Liver (tissue), 9 donors: ENCODE data around the gene PTH2. TPM values are rescaled to one million over a fixed set of nuclear protein-coding genes. Genes with fewer than 3 reads are reported as not detected.

Experiments
- DNase-seq: peaks from one replicate; pipeline ENCODE4 v3.0.0-alpha.2; 2017; ENCODE audit warnings: low spot score
- H3K27ac ChIP-seq, 2 donors: one replicate each; pipeline ENCODE4 v1.7.0; 2013; ENCODE audit warnings: inconsistent platforms in 2 of 2, low read length in 2 of 2, control low read depth in 1 of 2, low read depth in 1 of 2, mild to moderate bottlenecking in 1 of 2
- H3K27me3 ChIP-seq, 4 donors: one replicate each; pipeline versions ENCODE4 v1.6.1 to v1.7.0; 2013; ENCODE audit warnings: low read length in 3 of 4, inconsistent platforms in 1 of 4, mild to moderate bottlenecking in 1 of 4, moderate library complexity in 1 of 4; ENCODE audit not compliant: control insufficient read depth in 4 of 4, insufficient read depth in 4 of 4
- H3K36me3 ChIP-seq, 4 donors: one replicate each; pipeline versions ENCODE4 v1.6.1 to v1.7.0; 2013; ENCODE audit warnings: low read length in 3 of 4, mild to moderate bottlenecking in 3 of 4, low read depth in 1 of 4, moderate library complexity in 1 of 4; ENCODE audit not compliant: control insufficient read depth in 4 of 4, insufficient read depth in 3 of 4
- H3K4me1 ChIP-seq, 4 donors: one replicate each; pipeline versions ENCODE4 v1.6.1 to v1.7.0; 2013; ENCODE audit warnings: low read length in 3 of 4, mild to moderate bottlenecking in 3 of 4, moderate library complexity in 1 of 4; ENCODE audit not compliant: control insufficient read depth in 4 of 4, insufficient read depth in 4 of 4
- H3K4me3 ChIP-seq, 3 donors: one replicate each; pipeline versions ENCODE4 v1.6.1 to v1.7.0; 2013; ENCODE audit warnings: low read length in 3 of 3, control low read depth in 1 of 3, low read depth in 1 of 3, mild to moderate bottlenecking in 1 of 3
- H3K9ac ChIP-seq, 2 donors: one replicate each; pipeline ENCODE4 v1.7.0; 2013; ENCODE audit warnings: low read length in 2 of 2, mild to moderate bottlenecking in 2 of 2, moderate library complexity in 2 of 2, control low read depth in 1 of 2, low read depth in 1 of 2
- H3K9me3 ChIP-seq, 4 donors: one replicate each; pipeline versions ENCODE4 v1.6.1 to v1.7.0; 2013; ENCODE audit warnings: low read length in 3 of 4; ENCODE audit not compliant: control insufficient read depth in 4 of 4
- ATF3 ChIP-seq: IDR thresholded peaks from 2 replicates; pipeline ENCODE4 v1.6.1; 2016; ENCODE audit warnings: antibody characterized with exemption
- CTCF ChIP-seq: fragments of 150-350 bp; IDR thresholded peaks from 2 replicates; pipeline ENCODE4 v1.5.1; 2017; ENCODE audit warnings: improper control_type of control experiment, low read depth, low read length; ENCODE audit not compliant: missing input control
- EGR1 ChIP-seq, 2 donors: IDR thresholded peaks; 2 replicates each; pipeline ENCODE4 v1.6.1; 2016 to 2018; ENCODE audit warnings: antibody characterized with exemption in 2 of 2, low read depth in 2 of 2
- FOXA1 ChIP-seq: IDR thresholded peaks from 2 replicates; pipeline ENCODE4 v1.6.1; 2016; ENCODE audit warnings: antibody characterized with exemption
- FOXA2 ChIP-seq: IDR thresholded peaks from 2 replicates; pipeline ENCODE4 v1.6.1; 2016; ENCODE audit warnings: antibody characterized with exemption
- GABPA ChIP-seq, 2 donors: IDR thresholded peaks in 1 of 2; conservative IDR thresholded peaks in 1 of 2; 2 replicates each; pipeline ENCODE4 v1.6.1; 2016; ENCODE audit warnings: antibody characterized with exemption in 2 of 2, mild to moderate bottlenecking in 1 of 2, moderate library complexity in 1 of 2
- HNF4A ChIP-seq, 2 donors: conservative IDR thresholded peaks; 2 replicates each; pipeline ENCODE4 v1.6.1; 2016; ENCODE audit warnings: antibody characterized with exemption in 2 of 2, mild to moderate bottlenecking in 2 of 2
- HNF4G ChIP-seq: IDR thresholded peaks from 2 replicates; pipeline ENCODE4 v1.6.1; 2016; ENCODE audit warnings: antibody characterized with exemption
- JUND ChIP-seq, 2 donors: IDR thresholded peaks; 2 replicates each; pipeline ENCODE4 v1.6.1; 2016; ENCODE audit warnings: antibody characterized with exemption in 2 of 2
- MAX ChIP-seq: IDR thresholded peaks from 2 replicates; pipeline ENCODE4 v1.6.1; 2016; ENCODE audit warnings: antibody characterized with exemption
- NR2F2 ChIP-seq: IDR thresholded peaks from 2 replicates; pipeline ENCODE4 v1.6.1; 2016; ENCODE audit warnings: antibody characterized with exemption
- RAD21 ChIP-seq, 2 donors: IDR thresholded peaks; 2 replicates each; pipeline ENCODE4 v1.6.1; 2016; ENCODE audit warnings: antibody characterized with exemption in 2 of 2, mild to moderate bottlenecking in 2 of 2
- REST ChIP-seq: IDR thresholded peaks from 2 replicates; pipeline ENCODE4 v1.6.1; 2016; ENCODE audit warnings: antibody characterized with exemption, mild to moderate bottlenecking
- RXRA ChIP-seq, 2 donors: IDR thresholded peaks; 2 replicates each; pipeline ENCODE4 v1.6.1; 2017 to 2018; ENCODE audit warnings: antibody characterized with exemption in 2 of 2, mild to moderate bottlenecking in 1 of 2
- SP1 ChIP-seq: IDR thresholded peaks from 2 replicates; pipeline ENCODE4 v1.6.1; 2018; ENCODE audit warnings: antibody characterized with exemption, mild to moderate bottlenecking
- TAF1 ChIP-seq: conservative IDR thresholded peaks from 2 replicates; pipeline ENCODE4 v1.6.1; 2016; ENCODE audit warnings: antibody characterized with exemption, mild to moderate bottlenecking
- YY1 ChIP-seq: IDR thresholded peaks from 2 replicates; pipeline ENCODE4 v1.6.1; 2016; ENCODE audit warnings: antibody characterized with exemption, mild to moderate bottlenecking
- ZBTB33 ChIP-seq: IDR thresholded peaks from 2 replicates; pipeline ENCODE4 v1.6.1; 2016; ENCODE audit warnings: antibody characterized with exemption
- WGBS: extraction: QIAGEN DNeasy Blood & Tissue Kit; methylation state at CpG from one replicate; pipeline ENCODE4 v1.1.7; 2013; 5-methylcytosine and 5-hydroxymethylcytosine counted together
- polyA plus RNA-seq, 2 donors: library from polyadenylated mRNA; stranded (reverse) in 1 of 2; unstranded in 1 of 2; fragments of 200-250 nt in 1 of 2; fragments of >200 nt in 1 of 2; fragmentation: Nextera tagmentation in 1 of 2; extraction: Ambion mirVana in 1 of 2; gene quantifications; one replicate each; pipeline versions ENCODE4 v1.2.1 to v1.2.3, GENCODE V29; 2013 to 2015
- total RNA-seq, 2 donors: library from RNA; depleted of rRNA; stranded (reverse); fragments of >200 nt; gene quantifications; one replicate each; pipeline ENCODE4 v1.2.3, GENCODE V29; 2014
- donor health status: healthy.
- donor health status: healthy.
- donor health status: healthy.
- donor health status: healthy.
- donor health status: healthy.

Gene PTH2
- total and polyA plus RNA-seq, 4 donors = not detected

GRCh38 chr19:49400029-49400428 lies 23.2 kb downstream of the PTH2 start:
- TF ChIP-seq REST (no peak), GABPA (IDR thresholded peaks at IDR 0.05 in 1 of 2, conservative IDR thresholded peaks at IDR 0.05 in 1 of 2) (no peak), ATF3 (no peak), YY1 (no peak), FOXA1 (no peak), HNF4G (no peak), TAF1 (no peak), NR2F2 (no peak), FOXA2 (no peak), EGR1 (IDR thresholded peaks at IDR 0.05; ENCODE audit: low read depth in 2 of 2) (no peak), HNF4A (conservative IDR thresholded peaks at IDR 0.05) (no peak), CTCF (no peak), SP1 (no peak), ZBTB33 (no peak), MAX (no peak), JUND (IDR thresholded peaks at IDR 0.05) (no peak), RXRA (IDR thresholded peaks at IDR 0.05) (no peak), RAD21 (IDR thresholded peaks at IDR 0.05) (no peak)
- Histone ChIP-seq H3K4me3 (no peak overlapping the region), H3K4me1 (no peaks in the 10 kb centered on the region), H3K9me3 (no peaks in the 10 kb centered on the region), H3K27ac (no peak overlapping the region), H3K9ac (no peak overlapping the region), H3K27me3 (peaks cover 0 to 2% (median 0%) of the 10 kb centered on the region in 4 donors), H3K36me3 (no peaks in the 10 kb centered on the region)
- WGBS = 76% methylated on average over 6 of the region's 6 CpGs
- DNase-seq = no peak
